Measurements from ENCODE around the gene TMEM33. TPM values are rescaled to one million over a fixed set of nuclear protein-coding genes. Genes with fewer than 3 reads are reported as not detected.

The TMEM33 gene
- polyA plus RNA-seq, 3 donors, result 21.7 to 61.6 (median 60.7) TPM

DNA sequence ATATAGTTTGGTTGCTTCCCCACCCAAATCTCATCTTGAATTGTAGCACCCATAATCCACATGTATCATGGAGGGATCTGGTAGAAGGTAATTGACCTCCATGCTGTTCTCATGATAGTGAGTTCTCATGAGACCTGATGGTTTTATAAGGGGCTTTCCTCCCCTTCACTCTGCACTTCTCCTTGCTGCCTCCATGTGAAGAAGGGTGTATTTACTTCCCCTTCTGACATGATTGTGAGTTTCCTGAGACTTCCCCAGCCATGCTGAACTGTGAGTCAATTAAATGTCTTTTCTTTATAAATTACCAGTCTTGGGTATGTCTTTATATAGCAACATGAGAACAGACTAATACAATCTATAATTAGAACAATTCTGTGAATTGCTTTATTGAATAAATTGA lies 34.4 kb downstream of the TMEM33 start:
- Histone ChIP-seq H3K79me2 (ENCODE audit: insufficient read depth, low read length) (no peaks in the 10 kb centered on the region), H3K9me3 (replicated peaks in 1 of 2; ENCODE audit: control insufficient read depth in 1 of 2, insufficient read depth in 1 of 2, low read length in 2 of 2) (peaks cover 5 to 18% of the 10 kb centered on the region in 2 donors), H3K9ac (ENCODE audit: insufficient read depth, low read length, poor library complexity, severe bottlenecking) (no peak overlapping the region), H3K4me3 (replicated peaks in 1 of 3; ENCODE audit: low read depth in 2 of 3, low read length in 3 of 3) (no peak overlapping the region), H3K4me2 (replicated peaks; ENCODE audit: extremely low read depth, low read length, poor library complexity, severe bottlenecking) (no peak overlapping the region), H3K27ac (ENCODE audit: low read depth in 1 of 2, low read length in 2 of 2) (no peak overlapping the region), H3K27me3 (ENCODE audit: control insufficient read depth in 2 of 2, insufficient read depth in 2 of 2, low read length in 2 of 2) (no peaks in the 10 kb centered on the region), H4K20me1 (ENCODE audit: insufficient read depth, low read length) (no peaks in the 10 kb centered on the region), H3K4me1 (ENCODE audit: control insufficient read depth in 1 of 2, insufficient read depth in 2 of 2, low read length in 2 of 2) (no peaks in the 10 kb centered on the region), H3K36me3 (replicated peaks in 1 of 2; ENCODE audit: control insufficient read depth in 1 of 2, insufficient read depth in 2 of 2, low read length in 2 of 2) (no peaks in the 10 kb centered on the region), H2AFZ (ENCODE audit: insufficient read depth, low read depth, low read length, poor library complexity, severe bottlenecking) (no peak overlapping the region)
- intact Hi-C loops (cut with micrococcal nuclease), result no loop called here
- Mint-ChIP-seq H3K4me1 (peaks cover 7% of the 10 kb centered on the region), H3K4me3 (no peak overlapping the region), H3K9me3 (peaks cover 18 to 35% (median 24%) of the 10 kb centered on the region in 7 donors), H3K27ac (peak overlapping the region in 1 of 7 donors; percentile 6), H3K36me3 (peaks cover 2 to 5% of the 10 kb centered on the region in 2 donors), H3K27me3 (ENCODE audit: low read depth in 3 of 3) (peaks cover 0 to 3% (median 0%) of the 10 kb centered on the region in 3 donors)
- TF ChIP-seq, protein P1, sequence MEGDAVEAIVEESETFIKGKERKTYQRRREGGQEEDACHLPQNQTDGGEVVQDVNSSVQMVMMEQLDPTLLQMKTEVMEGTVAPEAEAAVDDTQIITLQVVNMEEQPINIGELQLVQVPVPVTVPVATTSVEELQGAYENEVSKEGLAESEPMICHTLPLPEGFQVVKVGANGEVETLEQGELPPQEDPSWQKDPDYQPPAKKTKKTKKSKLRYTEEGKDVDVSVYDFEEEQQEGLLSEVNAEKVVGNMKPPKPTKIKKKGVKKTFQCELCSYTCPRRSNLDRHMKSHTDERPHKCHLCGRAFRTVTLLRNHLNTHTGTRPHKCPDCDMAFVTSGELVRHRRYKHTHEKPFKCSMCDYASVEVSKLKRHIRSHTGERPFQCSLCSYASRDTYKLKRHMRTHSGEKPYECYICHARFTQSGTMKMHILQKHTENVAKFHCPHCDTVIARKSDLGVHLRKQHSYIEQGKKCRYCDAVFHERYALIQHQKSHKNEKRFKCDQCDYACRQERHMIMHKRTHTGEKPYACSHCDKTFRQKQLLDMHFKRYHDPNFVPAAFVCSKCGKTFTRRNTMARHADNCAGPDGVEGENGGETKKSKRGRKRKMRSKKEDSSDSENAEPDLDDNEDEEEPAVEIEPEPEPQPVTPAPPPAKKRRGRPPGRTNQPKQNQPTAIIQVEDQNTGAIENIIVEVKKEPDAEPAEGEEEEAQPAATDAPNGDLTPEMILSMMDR (IDR thresholded peaks at IDR 0.05), result no peak
- DNase-seq, result peak in 2 of 3 donors; percentile 28 to 72

DNA sequence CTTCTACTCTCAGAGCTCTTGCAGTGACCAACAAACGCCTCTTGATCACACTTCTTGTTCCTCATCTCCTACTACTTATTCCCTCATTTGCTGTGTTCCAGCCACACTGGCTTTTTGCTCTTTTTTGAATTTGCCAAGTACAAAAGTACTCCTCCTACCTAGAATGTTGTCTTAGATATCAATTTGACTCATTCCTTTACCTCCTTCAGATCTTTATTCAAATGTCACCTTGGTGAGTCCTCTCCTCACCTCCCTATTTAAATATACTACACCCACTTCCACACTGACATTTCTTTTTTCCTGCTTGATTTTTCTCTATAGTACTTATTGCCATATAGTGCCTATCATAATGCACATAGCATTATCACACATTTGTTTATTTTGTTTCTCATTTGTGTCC lies 40.1 kb downstream of the TMEM33 start:
- TF ChIP-seq, protein P1 (IDR thresholded peaks at IDR 0.05), result no peak
- H3K79me2 ChIP-seq (ENCODE audit: insufficient read depth, low read length), result no peaks in the 10 kb centered on the region
- no peak overlapping the region for H3K4me3 ChIP-seq (replicated peaks in 1 of 3; ENCODE audit: low read depth in 2 of 3, low read length in 3 of 3)
- Mint-ChIP-seq H3K27ac (no peak overlapping the region), H3K9me3 (peaks cover 4 to 26% (median 11%) of the 10 kb centered on the region in 7 donors), H3K27me3 (ENCODE audit: low read depth in 3 of 3) (peaks cover 0 to 4% (median 0%) of the 10 kb centered on the region in 3 donors), H3K4me3 (no peak overlapping the region), H3K4me1 (peaks cover 16% of the 10 kb centered on the region), H3K36me3 (no peaks in the 10 kb centered on the region)
- 0% methylated on average over 1 of the region's 1 CpG for WGBS (ENCODE audit: insufficient coverage)
- H3K27ac ChIP-seq (ENCODE audit: low read depth in 1 of 2, low read length in 2 of 2), result no peak overlapping the region
- H4K20me1 ChIP-seq (ENCODE audit: insufficient read depth, low read length), result no peaks in the 10 kb centered on the region
- peaks cover 0 to 10% of the 10 kb centered on the region in 2 donors for H3K9me3 ChIP-seq (replicated peaks in 1 of 2; ENCODE audit: control insufficient read depth in 1 of 2, insufficient read depth in 1 of 2, low read length in 2 of 2)
- no peaks in the 10 kb centered on the region for H3K27me3 ChIP-seq (ENCODE audit: control insufficient read depth in 2 of 2, insufficient read depth in 2 of 2, low read length in 2 of 2)
- peaks cover 13 to 14% of the 10 kb centered on the region in 2 donors for H3K4me1 ChIP-seq (ENCODE audit: control insufficient read depth in 1 of 2, insufficient read depth in 2 of 2, low read length in 2 of 2)
- H2AFZ ChIP-seq (ENCODE audit: insufficient read depth, low read depth, low read length, poor library complexity, severe bottlenecking), result no peak overlapping the region
- no peak for DNase-seq
- H3K36me3 ChIP-seq (replicated peaks in 1 of 2; ENCODE audit: control insufficient read depth in 1 of 2, insufficient read depth in 2 of 2, low read length in 2 of 2), result no peaks in the 10 kb centered on the region
- H3K9ac ChIP-seq (ENCODE audit: insufficient read depth, low read length, poor library complexity, severe bottlenecking), result no peak overlapping the region
- intact Hi-C loops (cut with micrococcal nuclease), result no loop called here
- H3K4me2 ChIP-seq (replicated peaks; ENCODE audit: extremely low read depth, low read length, poor library complexity, severe bottlenecking), result no peak overlapping the region
